Tibial nerve (tissue), 4 donors: ENCODE results near the gene LMX1A.

Experiments
- EP300 ChIP-seq, 2 donors: sonication (generic); formaldehyde crosslinking; IDR thresholded peaks; one replicate each; pipeline ENCODE4 v1.6.1; 2017; ENCODE audit warnings: antibody characterized with exemption in 2 of 2, mild to moderate bottlenecking in 1 of 2
- POLR2A ChIP-seq, 2 donors: fragments of 450-650 bp; IDR thresholded peaks; one replicate each; pipeline ENCODE4 v1.6.1; 2017; ENCODE audit warnings: antibody characterized with exemption in 2 of 2, mild to moderate bottlenecking in 2 of 2, moderate library complexity in 2 of 2
- TF ChIP-seq, protein P1 (sequence below), 5 experiments: fragments of 200-600 bp in 3 of 5; fragments of 450-650 bp in 2 of 5; sonication (generic) in 3 of 5; IDR thresholded peaks; one replicate each; pipeline ENCODE4 v1.5.1; 2016 to 2019; ENCODE audit warnings: antibody characterized with exemption in 5 of 5, mild to moderate bottlenecking in 3 of 5, moderate library complexity in 2 of 5

DNA sequence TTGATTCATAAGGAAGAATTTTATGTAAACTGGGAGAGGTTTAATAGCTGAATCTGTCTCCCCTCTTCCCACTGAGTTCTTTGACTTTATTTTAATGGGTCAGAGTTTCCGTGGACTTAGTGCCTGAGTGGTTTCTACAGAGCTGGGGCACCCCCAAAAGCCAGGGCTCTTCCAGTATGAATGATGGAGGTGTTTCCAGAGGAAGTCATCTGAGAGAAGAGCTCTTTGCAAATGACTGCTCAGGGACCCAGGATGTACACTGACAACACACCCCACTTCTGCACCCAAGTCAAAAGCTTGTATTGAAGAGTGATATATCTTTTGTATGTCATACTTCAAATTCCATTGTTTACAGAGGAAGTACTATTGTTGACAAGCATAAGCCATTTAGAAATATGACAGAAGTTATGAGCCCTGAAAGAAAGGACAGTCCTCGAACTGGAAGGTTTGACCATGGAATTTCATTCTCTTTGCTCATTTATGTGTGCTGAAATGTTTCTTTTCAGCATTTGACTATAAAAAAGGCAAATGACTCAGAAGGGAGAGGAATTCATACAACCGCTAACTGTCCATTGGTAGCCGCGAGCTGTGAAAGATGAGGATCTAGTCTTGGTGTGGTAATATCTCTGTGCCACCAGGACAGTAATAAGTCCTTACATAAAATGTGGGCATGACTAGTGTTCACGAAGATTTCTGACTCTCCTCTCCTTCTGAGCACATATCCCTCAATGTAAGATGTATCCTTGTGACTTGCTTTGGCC is 25.4 kb upstream of the LMX1A start:
- TF ChIP-seq, protein P1, sequence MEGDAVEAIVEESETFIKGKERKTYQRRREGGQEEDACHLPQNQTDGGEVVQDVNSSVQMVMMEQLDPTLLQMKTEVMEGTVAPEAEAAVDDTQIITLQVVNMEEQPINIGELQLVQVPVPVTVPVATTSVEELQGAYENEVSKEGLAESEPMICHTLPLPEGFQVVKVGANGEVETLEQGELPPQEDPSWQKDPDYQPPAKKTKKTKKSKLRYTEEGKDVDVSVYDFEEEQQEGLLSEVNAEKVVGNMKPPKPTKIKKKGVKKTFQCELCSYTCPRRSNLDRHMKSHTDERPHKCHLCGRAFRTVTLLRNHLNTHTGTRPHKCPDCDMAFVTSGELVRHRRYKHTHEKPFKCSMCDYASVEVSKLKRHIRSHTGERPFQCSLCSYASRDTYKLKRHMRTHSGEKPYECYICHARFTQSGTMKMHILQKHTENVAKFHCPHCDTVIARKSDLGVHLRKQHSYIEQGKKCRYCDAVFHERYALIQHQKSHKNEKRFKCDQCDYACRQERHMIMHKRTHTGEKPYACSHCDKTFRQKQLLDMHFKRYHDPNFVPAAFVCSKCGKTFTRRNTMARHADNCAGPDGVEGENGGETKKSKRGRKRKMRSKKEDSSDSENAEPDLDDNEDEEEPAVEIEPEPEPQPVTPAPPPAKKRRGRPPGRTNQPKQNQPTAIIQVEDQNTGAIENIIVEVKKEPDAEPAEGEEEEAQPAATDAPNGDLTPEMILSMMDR (IDR thresholded peaks at IDR 0.05): no peak
- TF ChIP-seq EP300 (IDR thresholded peaks at IDR 0.05) (no peak), POLR2A (IDR thresholded peaks at IDR 0.05) (no peak)
